Adrenal gland (tissue), 12 donors: Measurements from ENCODE around the gene NBAS. TPM values are rescaled to one million over a fixed set of nuclear protein-coding genes. Genes with fewer than 3 reads are reported as not detected.

Experiments
- DNase-seq, 7 donors: peaks; one replicate each; pipeline ENCODE4 v3.0.0-alpha.2; 2019 to 2020
- H3K27ac ChIP-seq, 5 donors: fragments of 200-600 bp; sonication (generic) in 4 of 5; 1 replicate in 3 of 5; 2 replicates in 2 of 5; pipeline versions ENCODE4 v1.5.1 to v1.8.0; 2016 to 2020; ENCODE audit warnings: mild to moderate bottlenecking in 1 of 5
- H3K27me3 ChIP-seq: fragments of 200-600 bp; 2 replicates; pipeline ENCODE4 v1.8.0; 2021
- H3K36me3 ChIP-seq, 2 donors: fragments of 200-600 bp; replicated peaks in 1 of 2; 1 replicate in 1 of 2; 2 replicates in 1 of 2; pipeline versions ENCODE4 v1.5.1 to v1.8.0; 2018 to 2022
- H3K4me1 ChIP-seq, 2 donors: fragments of 200-600 bp; replicated peaks in 1 of 2; 1 replicate in 1 of 2; 2 replicates in 1 of 2; pipeline versions ENCODE4 v1.5.1 to v1.8.0; 2018 to 2021
- H3K4me3 ChIP-seq, 4 donors: fragments of 200-600 bp; sonication (generic) in 3 of 4; one replicate each; pipeline ENCODE4 v1.5.1; 2016 to 2018
- H3K9me3 ChIP-seq, 3 donors: fragments of 200-600 bp; sonication (generic) in 1 of 3; replicated peaks in 1 of 3; 1 replicate in 2 of 3; 2 replicates in 1 of 3; pipeline versions ENCODE4 v1.5.1 to v1.8.0; 2016 to 2021
- CTCF ChIP-seq, 6 experiments: fragments of 450-650 bp in 4 of 6; fragments of 200-600 bp in 2 of 6; sonication (generic) in 1 of 6; IDR thresholded peaks; 1 replicate in 5 of 6; 2 replicates in 1 of 6; pipeline versions ENCODE4 v1.5.1 to v1.8.0; 2016 to 2021; ENCODE audit warnings: antibody characterized with exemption in 6 of 6, mild to moderate bottlenecking in 2 of 6, moderate library complexity in 1 of 6
- POLR2A ChIP-seq, 2 donors: fragments of 450-650 bp; IDR thresholded peaks; one replicate each; pipeline ENCODE4 v1.6.1; 2017; ENCODE audit warnings: antibody characterized with exemption in 2 of 2, mild to moderate bottlenecking in 2 of 2, moderate library complexity in 1 of 2
- WGBS, 4 donors: extraction: QIAGEN DNeasy Blood & Tissue Kit in 2 of 4; methylation state at CpG; one replicate each; pipeline versions ENCODE4 v1.1.5 to v1.1.7; 2013 to 2017; 5-methylcytosine and 5-hydroxymethylcytosine counted together
- intact Hi-C, 2 donors: fragments of 100-400 bp; cut with DNase I; formaldehyde crosslinking; loops; one replicate each; pipeline versions ENCODE4 v1.14.1 to v1.15.0; 2022 to 2023
- polyA plus RNA-seq, 3 donors: library from polyadenylated mRNA; stranded (reverse); fragments of 200-250 nt in 2 of 3; fragments of 350-450 nt in 1 of 3; fragmentation: Illumina TruSeq in 1 of 3; extraction: RNeasy Lipid Tissue Mini Kit (QIAGEN cat#74804) in 1 of 3; gene quantifications; one replicate each; pipeline ENCODE4 v1.2.3, GENCODE V29; 2013 to 2014
- total RNA-seq, 9 donors: library from RNA; depleted of rRNA in 4 of 9; stranded (reverse); fragments of >200 nt in 4 of 9; fragments of 120-200 nt in 1 of 9; fragmentation: NEBNext Ultra II Directional in 1 of 9; extraction: Animal tissue kit (Norgen Biotek cat#: 25700) in 1 of 9; gene quantifications; one replicate each; pipeline versions ENCODE4 v1.1.0 to v1.2.4, GENCODE V29; 2013 to 2023
- donor health status: healthy with polysubstance abuse.
- donor health status: Bipolar disorder and iron deficiency.
- donor health status: DM: yes; HTN: yes; CAD: no.
- donor health status: DM: no; HTN: no; CAD: no.
- donor health status: DM: no; HTN: no; CAD: no.
- donor health status: DM: yes; HTN: yes; CAD: no.

The NBAS gene
- total and polyA plus RNA-seq, 12 donors, result 22.0 to 62.4 (median 46.2) TPM

GRCh38 chr2:15426606-15427005 is 134.5 kb downstream of the NBAS start:
- Histone ChIP-seq H3K27ac (no peak overlapping the region), H3K36me3 (peaks cover 0 to 6% of the 10 kb centered on the region in 2 donors), H3K4me3 (no peak overlapping the region), H3K27me3 (no peaks in the 10 kb centered on the region), H3K4me1 (no peaks in the 10 kb centered on the region), H3K9me3 (no peaks in the 10 kb centered on the region)
- intact Hi-C loops, result no loop called here
- no peak for TF ChIP-seq POLR2A (IDR thresholded peaks at IDR 0.05)
- no peak for TF ChIP-seq CTCF (IDR thresholded peaks at IDR 0.05)
- 83 to 97% (median 85%) methylated on average over 5 of the region's 5 CpGs for WGBS, 4 donors
- no peak for DNase-seq

GRCh38 chr2:15425712-15426111 is 135.4 kb downstream of the NBAS start:
- no peaks in the 10 kb centered on the region for H3K9me3 ChIP-seq
- intact Hi-C loops, result no loop called here
- peaks cover 0 to 6% of the 10 kb centered on the region in 2 donors for H3K36me3 ChIP-seq
- 81 to 87% (median 85%) methylated on average over 4 of the region's 4 CpGs for WGBS, 4 donors
- H3K4me3 ChIP-seq, result no peak overlapping the region
- TF ChIP-seq POLR2A (IDR thresholded peaks at IDR 0.05), result no peak
- no peak for TF ChIP-seq CTCF (IDR thresholded peaks at IDR 0.05)
- H3K4me1 ChIP-seq, result no peaks in the 10 kb centered on the region
- no peak overlapping the region for H3K27ac ChIP-seq
- no peaks in the 10 kb centered on the region for H3K27me3 ChIP-seq
- DNase-seq, result no peak

- H3K4me3 ChIP-seq, result no peak overlapping the region
- H3K9me3 ChIP-seq, result no peaks in the 10 kb centered on the region
- 93 to 97% (median 95%) methylated on average over 3 of the region's 3 CpGs for WGBS, 4 donors
- no peaks in the 10 kb centered on the region for H3K27me3 ChIP-seq
- intact Hi-C loops, result no loop called here
- TF ChIP-seq CTCF (IDR thresholded peaks at IDR 0.05) (no peak), POLR2A (IDR thresholded peaks at IDR 0.05) (no peak)
- no peak for DNase-seq
- H3K36me3 ChIP-seq, result peaks cover 0 to 6% of the 10 kb centered on the region in 2 donors
- H3K27ac ChIP-seq, result no peak overlapping the region
- H3K4me1 ChIP-seq, result no peaks in the 10 kb centered on the region
Measured at GRCh38 chr2:15421753-15422152, 139.4 kb downstream of the NBAS start.

- no peaks in the 10 kb centered on the region for H3K4me1 ChIP-seq
- intact Hi-C loops, result no loop called here
- H3K4me3 ChIP-seq, result no peak overlapping the region
- TF ChIP-seq CTCF (IDR thresholded peaks at IDR 0.05), result no peak
- no peak for TF ChIP-seq POLR2A (IDR thresholded peaks at IDR 0.05)
- no peak overlapping the region for H3K27ac ChIP-seq
- peaks cover 0 to 4% of the 10 kb centered on the region in 2 donors for H3K36me3 ChIP-seq
- 94 to 100% (median 97%) methylated on average over 2 of the region's 2 CpGs for WGBS, 4 donors
- no peaks in the 10 kb centered on the region for H3K9me3 ChIP-seq
- H3K27me3 ChIP-seq, result no peaks in the 10 kb centered on the region
- DNase-seq, result no peak
Measured at GRCh38 chr2:15415748-15416147, 145.4 kb downstream of the NBAS start.
